ENCODE measurements around the gene WNK2. TPM values are rescaled to one million over a fixed set of nuclear protein-coding genes. Genes with fewer than 3 reads are reported as not detected.

Gene WNK2
- total RNA-seq, 1 experiment from 2014 or later: 0.07 TPM

DNA sequence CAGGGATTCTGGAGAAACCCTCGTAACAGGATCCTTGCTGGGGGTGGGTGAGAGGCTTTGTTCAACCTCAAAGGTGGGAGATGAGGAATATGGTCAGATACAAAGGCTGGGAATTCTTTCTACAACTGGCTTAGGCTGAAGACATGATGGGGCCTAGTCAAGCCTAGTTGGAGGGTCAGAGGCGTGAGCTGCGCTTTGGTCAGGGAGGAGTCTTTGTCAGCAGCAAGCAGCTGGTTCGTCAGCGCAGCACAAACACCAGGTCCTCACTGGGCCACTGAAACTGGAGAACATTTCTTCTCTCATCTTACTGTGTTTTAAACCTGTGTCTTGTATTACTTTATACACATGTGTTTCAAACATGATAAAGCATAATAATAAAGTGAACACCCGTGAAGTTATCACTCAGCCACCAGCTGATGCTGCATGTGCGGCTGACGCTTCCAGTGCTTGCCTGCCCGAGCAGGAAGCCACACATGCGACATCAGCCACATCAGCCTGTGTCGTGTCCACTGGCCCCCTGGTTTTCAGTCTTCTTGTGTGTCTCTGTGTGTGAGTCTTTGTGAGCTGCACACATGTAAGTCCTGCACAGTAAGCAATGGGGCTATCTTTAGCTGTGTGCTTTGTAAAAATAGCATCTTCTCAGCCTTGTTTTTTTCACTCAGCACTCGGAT lies 81.5 kb downstream of the WNK2 start:
- H3K4me3 Mint-ChIP-seq (ENCODE audit: unreplicated experiment): no peak overlapping the region
- no peak overlapping the region for H3K27ac Mint-ChIP-seq (ENCODE audit: low read depth, unreplicated experiment)
- H3K9me3 Mint-ChIP-seq (ENCODE audit: unreplicated experiment): no peaks in the 10 kb centered on the region
- BruUV-seq (replicated peaks): no TSS peak
- H3K4me1 Mint-ChIP-seq (ENCODE audit: insufficient read depth, unreplicated experiment): no peaks in the 10 kb centered on the region
- ChIA-PET CTCF (interaction anchor here (0.6 kb wide), 1 partner anchor 95 kb away, joined by 3 read pairs; no protein-coding TSS in a partner anchor), POLR2A (no interaction called here)
- H3K27me3 Mint-ChIP-seq (ENCODE audit: insufficient read depth, unreplicated experiment): peaks cover 11% of the 10 kb centered on the region
- no peak for DNase-seq (ENCODE audit: unreplicated experiment)
- no peaks in the 10 kb centered on the region for H3K36me3 Mint-ChIP-seq (ENCODE audit: insufficient read depth, unreplicated experiment)
- TF ChIP-seq, protein P1, sequence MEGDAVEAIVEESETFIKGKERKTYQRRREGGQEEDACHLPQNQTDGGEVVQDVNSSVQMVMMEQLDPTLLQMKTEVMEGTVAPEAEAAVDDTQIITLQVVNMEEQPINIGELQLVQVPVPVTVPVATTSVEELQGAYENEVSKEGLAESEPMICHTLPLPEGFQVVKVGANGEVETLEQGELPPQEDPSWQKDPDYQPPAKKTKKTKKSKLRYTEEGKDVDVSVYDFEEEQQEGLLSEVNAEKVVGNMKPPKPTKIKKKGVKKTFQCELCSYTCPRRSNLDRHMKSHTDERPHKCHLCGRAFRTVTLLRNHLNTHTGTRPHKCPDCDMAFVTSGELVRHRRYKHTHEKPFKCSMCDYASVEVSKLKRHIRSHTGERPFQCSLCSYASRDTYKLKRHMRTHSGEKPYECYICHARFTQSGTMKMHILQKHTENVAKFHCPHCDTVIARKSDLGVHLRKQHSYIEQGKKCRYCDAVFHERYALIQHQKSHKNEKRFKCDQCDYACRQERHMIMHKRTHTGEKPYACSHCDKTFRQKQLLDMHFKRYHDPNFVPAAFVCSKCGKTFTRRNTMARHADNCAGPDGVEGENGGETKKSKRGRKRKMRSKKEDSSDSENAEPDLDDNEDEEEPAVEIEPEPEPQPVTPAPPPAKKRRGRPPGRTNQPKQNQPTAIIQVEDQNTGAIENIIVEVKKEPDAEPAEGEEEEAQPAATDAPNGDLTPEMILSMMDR (IDR thresholded peaks at IDR 0.05; ENCODE audit: unreplicated experiment): no peak
- intact Hi-C loops (cut with micrococcal nuclease): no loop called here

DNA sequence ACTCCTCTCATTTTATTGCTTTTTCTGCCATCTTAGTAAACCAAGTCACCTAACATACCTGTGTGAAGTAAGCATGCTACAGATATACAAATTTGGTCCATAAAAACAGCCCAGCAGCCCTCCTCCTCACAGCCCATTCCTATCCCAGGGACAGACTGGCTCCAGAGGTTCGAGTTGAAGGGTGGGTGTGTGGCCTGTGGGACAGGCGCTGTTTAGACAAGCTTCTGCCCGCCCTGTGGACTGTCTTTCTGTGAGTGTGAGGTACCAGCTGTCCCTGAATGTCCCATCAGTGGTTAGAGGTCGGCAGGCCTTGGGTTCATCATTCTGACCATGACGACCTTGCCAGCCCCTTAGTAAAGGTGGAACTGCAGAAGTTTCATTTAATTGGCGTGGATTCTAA lies 82.0 kb downstream of the WNK2 start:
- no peak for DNase-seq (ENCODE audit: unreplicated experiment)
- Mint-ChIP-seq H3K27ac (ENCODE audit: low read depth, unreplicated experiment) (no peak overlapping the region), H3K36me3 (ENCODE audit: insufficient read depth, unreplicated experiment) (no peaks in the 10 kb centered on the region), H3K27me3 (ENCODE audit: insufficient read depth, unreplicated experiment) (peaks cover 16% of the 10 kb centered on the region), H3K4me3 (ENCODE audit: unreplicated experiment) (no peak overlapping the region), H3K4me1 (ENCODE audit: insufficient read depth, unreplicated experiment) (no peaks in the 10 kb centered on the region), H3K9me3 (ENCODE audit: unreplicated experiment) (no peaks in the 10 kb centered on the region)
- TF ChIP-seq, protein P1 (IDR thresholded peaks at IDR 0.05; ENCODE audit: unreplicated experiment): no peak
- ChIA-PET CTCF (interaction anchor here (0.6 kb wide), 1 partner anchor 95 kb away, joined by 3 read pairs; no protein-coding TSS in a partner anchor), POLR2A (no interaction called here)
- intact Hi-C loops (cut with micrococcal nuclease): no loop called here
- no TSS peak for BruUV-seq (replicated peaks)

DNA sequence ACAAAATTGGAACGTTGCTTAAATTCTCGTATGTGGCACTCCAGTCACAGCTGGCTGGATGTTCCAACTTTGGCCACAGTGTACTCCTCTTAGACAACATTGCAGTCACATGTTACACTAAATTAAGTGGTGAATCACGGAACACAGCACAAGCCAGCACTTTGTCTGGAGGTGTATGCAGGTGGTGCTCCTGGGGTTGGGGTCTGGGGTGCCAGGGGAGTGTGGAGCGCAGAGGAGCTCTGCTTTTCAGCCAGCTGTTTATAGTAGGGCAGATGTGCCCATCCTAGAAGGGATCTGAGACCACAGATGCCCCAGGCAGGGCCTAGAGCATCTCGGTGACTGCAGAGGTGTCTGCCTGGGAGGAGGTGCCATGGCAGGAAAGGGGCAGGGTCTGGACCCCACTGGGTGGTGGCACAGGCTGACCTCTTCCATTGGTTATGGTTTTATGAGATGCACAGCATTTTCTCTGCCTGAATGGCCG lies 82.6 kb downstream of the WNK2 start:
- Mint-ChIP-seq H3K36me3 (ENCODE audit: insufficient read depth, unreplicated experiment) (no peaks in the 10 kb centered on the region), H3K4me3 (ENCODE audit: unreplicated experiment) (no peak overlapping the region), H3K27ac (ENCODE audit: low read depth, unreplicated experiment) (no peak overlapping the region), H3K4me1 (ENCODE audit: insufficient read depth, unreplicated experiment) (no peaks in the 10 kb centered on the region), H3K27me3 (ENCODE audit: insufficient read depth, unreplicated experiment) (peaks cover 22% of the 10 kb centered on the region), H3K9me3 (ENCODE audit: unreplicated experiment) (no peaks in the 10 kb centered on the region)
- ChIA-PET CTCF (no interaction called here), POLR2A (no interaction called here)
- TF ChIP-seq, protein P1 (IDR thresholded peaks at IDR 0.05; ENCODE audit: unreplicated experiment): no peak
- DNase-seq (ENCODE audit: unreplicated experiment): no peak
- no TSS peak for BruUV-seq (replicated peaks)
- intact Hi-C loops (cut with micrococcal nuclease): no loop called here

DNA sequence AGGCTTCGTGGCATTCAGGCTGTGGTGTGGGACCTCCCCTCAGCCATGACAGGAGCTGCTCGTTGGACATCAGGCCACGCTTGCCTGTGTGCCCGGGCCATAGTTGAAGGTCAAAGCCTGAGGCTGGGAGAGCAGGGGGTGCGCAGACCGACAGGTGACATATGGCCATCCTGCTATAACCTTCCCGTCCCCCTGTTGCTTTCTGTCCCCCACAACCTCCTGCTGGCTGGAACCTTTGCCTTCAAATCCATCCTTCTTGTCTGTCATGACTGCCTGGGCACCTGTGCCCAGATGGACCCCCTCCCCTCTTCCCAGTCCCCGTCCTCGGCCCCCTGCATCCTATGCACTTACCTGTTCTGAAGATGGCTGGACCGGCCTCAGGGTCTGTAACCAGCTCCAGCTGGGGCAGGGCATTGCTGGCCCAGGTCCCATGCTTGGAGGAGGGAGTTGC lies 83.2 kb downstream of the WNK2 start:
- no peaks in the 10 kb centered on the region for H3K9me3 Mint-ChIP-seq (ENCODE audit: unreplicated experiment)
- H3K4me1 Mint-ChIP-seq (ENCODE audit: insufficient read depth, unreplicated experiment): no peaks in the 10 kb centered on the region
- DNase-seq (ENCODE audit: unreplicated experiment): no peak
- BruUV-seq (replicated peaks): no TSS peak
- POLR2A ChIA-PET: no interaction called here
- CTCF ChIA-PET: no interaction called here
- H3K36me3 Mint-ChIP-seq (ENCODE audit: insufficient read depth, unreplicated experiment): no peaks in the 10 kb centered on the region
- no peak overlapping the region for H3K4me3 Mint-ChIP-seq (ENCODE audit: unreplicated experiment)
- TF ChIP-seq, protein P1 (IDR thresholded peaks at IDR 0.05; ENCODE audit: unreplicated experiment): no peak
- intact Hi-C loops (cut with micrococcal nuclease): no loop called here
- H3K27ac Mint-ChIP-seq (ENCODE audit: low read depth, unreplicated experiment): no peak overlapping the region
- peaks cover 26% of the 10 kb centered on the region for H3K27me3 Mint-ChIP-seq (ENCODE audit: insufficient read depth, unreplicated experiment)

Measured in MCF 10A (cell line).